Nucleus accumbens (tissue), 56 donors: Measurements from ENCODE around the gene KLK2.

ENCODE experiments used
- DNase-seq, 56 donors: peaks; one replicate each; lab custom pipeline; 2025; lab: John Stamatoyannopoulos, UW

Gene KLK2

DNA sequence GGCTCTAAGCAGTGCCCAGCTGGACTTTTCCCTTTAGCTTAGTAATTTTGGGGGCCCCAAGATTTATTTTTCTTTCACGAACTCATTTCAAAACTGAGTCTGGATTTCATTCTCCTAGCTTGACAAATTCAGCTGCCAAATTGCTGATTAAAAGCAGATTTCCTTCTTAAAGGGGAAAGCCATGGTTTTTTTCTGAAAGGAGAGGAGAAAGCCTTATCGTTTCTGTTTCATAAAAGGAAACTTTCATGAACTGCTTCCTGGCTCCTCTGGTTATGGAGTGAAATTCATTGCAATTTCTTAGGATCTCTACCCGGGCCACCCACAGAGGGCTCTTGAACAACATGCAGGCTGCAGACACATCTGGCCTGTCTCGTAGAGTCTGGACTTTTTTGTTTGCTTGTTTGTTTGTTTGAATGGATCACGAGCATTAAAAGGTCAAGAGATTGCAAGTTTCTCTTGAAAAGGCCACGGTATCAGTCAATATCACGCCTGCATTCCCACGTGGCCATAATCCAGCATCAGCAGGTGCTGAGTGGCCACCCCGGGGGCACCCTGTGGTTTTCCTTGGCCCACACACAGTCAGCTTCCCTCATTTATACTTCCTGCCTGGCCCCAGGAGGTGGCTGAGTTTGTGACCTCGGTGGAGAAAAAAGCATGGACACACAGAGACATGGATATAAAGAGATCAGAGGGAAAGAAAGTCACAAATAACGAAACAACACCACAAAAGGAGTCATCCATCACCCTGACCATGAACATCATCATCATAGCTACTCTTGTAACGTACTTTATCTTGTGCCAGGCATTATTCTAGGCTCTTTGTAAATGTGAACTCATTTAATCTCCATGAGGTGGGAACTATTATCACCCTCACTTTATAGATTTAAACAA lies 48.4 kb downstream of the KLK2 start:
- no peak for DNase-seq

DNA sequence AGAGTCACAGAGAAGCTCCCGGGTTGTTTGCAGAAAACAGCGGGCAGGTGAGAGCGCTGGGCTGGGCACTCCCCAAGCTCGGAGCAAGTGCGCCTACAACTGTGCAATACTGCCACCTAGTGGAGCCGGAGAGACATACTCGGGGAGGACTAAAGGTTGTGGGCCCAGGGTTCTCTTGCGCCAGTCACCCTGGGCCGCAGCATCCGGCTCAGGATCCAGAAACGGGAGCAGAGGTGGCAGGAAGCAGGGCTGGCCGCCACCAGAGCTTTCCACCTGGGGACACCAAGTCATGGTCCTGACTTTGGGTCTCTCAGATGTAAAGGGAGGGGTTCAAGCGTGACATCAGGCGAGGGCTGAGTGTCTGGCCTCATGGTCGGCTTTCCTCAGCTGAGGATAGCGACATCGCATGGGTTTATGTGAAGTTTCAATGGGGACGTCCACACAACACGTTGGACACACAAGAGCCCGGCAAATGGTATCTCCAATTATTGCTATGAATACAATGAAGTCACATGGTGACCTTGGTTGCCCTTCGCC lies 49.1 kb downstream of the KLK2 start:
- peak in 48 of 56 donors; percentile 3 to 79 (median 36) for DNase-seq

GRCh38 chr19:50924586-50924985 lies 51.3 kb downstream of the KLK2 start:
- DNase-seq = no peak

DNA sequence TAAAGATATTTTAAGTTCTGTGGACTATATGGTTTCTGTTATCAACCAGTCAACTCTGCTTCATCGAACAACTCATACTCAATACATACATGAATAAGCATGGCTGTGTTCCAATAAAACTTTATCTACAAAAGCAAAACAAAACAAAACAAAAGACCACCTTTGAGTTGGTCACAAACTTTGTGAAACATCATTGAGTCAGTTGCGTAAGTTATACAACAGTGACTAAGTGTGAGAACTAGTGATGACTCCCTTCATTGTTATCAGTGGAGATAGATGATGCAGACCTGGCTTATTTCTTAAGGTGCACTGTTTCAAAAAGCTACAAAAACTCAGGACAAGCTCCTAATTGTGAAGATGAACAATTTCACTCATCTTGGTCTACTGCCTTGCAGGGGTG lies 52.5 kb downstream of the KLK2 start:
- DNase-seq = no peak

- no peak for DNase-seq
Measured at GRCh38 chr19:50926144-50926543, 52.9 kb downstream of the KLK2 start.

GRCh38 chr19:50928831-50929230 lies 55.6 kb downstream of the KLK2 start:
- DNase-seq = no peak
